ENCODE results near the gene SNX9.

Gene SNX9

GRCh38 chr6:157904999-157905398, 82.0 kb downstream of the SNX9 start:
- Histone ChIP-seq H3K4me1 (no peaks in the 10 kb centered on the region), H3K4me2 (no peak overlapping the region), H3K27me3 (no peaks in the 10 kb centered on the region), H4K20me1 (peaks cover 0 to 54% (median 0%) of the 10 kb centered on the region in 11 experiments; a peak in 2 of 22 replicates), H3K36me3 (peaks cover 0 to 91% (median 0%) of the 10 kb centered on the region in 11 experiments; a peak in 4 of 22 replicates), H3K27ac (no peak overlapping the region), H3K9ac (no peak overlapping the region), H3K9me3 (replicated peaks in 1 of 11) (peaks cover 0 to 16% (median 0%) of the 10 kb centered on the region in 11 experiments; a peak in 4 of 22 replicates), H3K4me3 (no peak overlapping the region)
- no peak for TF ChIP-seq Cebpa-rat (IDR thresholded peaks at IDR 0.05)

GRCh38 chr6:157905590-157906342, 82.7 kb downstream of the SNX9 start:
- H3K36me3 ChIP-seq, result peaks cover 0 to 96% (median 0%) of the 10 kb centered on the region in 11 experiments; a peak in 4 of 22 replicates
- H4K20me1 ChIP-seq, result peaks cover 0 to 48% (median 0%) of the 10 kb centered on the region in 11 experiments; a peak in 2 of 22 replicates
- no peak overlapping the region for H3K27ac ChIP-seq
- H3K4me2 ChIP-seq, result no peak overlapping the region
- H3K4me1 ChIP-seq, result no peaks in the 10 kb centered on the region
- H3K9me3 ChIP-seq (replicated peaks in 1 of 11), result peaks cover 0 to 20% (median 0%) of the 10 kb centered on the region in 11 experiments; a peak in 4 of 22 replicates
- H3K4me3 ChIP-seq, result no peak overlapping the region
- H3K27me3 ChIP-seq, result no peaks in the 10 kb centered on the region
- no peak overlapping the region for H3K9ac ChIP-seq
- TF ChIP-seq Cebpa-rat (IDR thresholded peaks at IDR 0.05), result no peak

- TF ChIP-seq Cebpa-rat (IDR thresholded peaks at IDR 0.05), result no peak
- Histone ChIP-seq H3K9me3 (replicated peaks in 1 of 11) (peaks cover 0 to 20% (median 0%) of the 10 kb centered on the region in 11 experiments; a peak in 4 of 22 replicates), H3K9ac (no peak overlapping the region), H3K36me3 (peaks cover 0 to 96% (median 0%) of the 10 kb centered on the region in 11 experiments; a peak in 4 of 22 replicates), H3K27me3 (no peaks in the 10 kb centered on the region), H3K4me3 (no peak overlapping the region), H3K27ac (no peak overlapping the region), H4K20me1 (peaks cover 0 to 39% (median 0%) of the 10 kb centered on the region in 11 experiments; a peak in 2 of 22 replicates), H3K4me1 (no peaks in the 10 kb centered on the region), H3K4me2 (no peak overlapping the region)
Observed at GRCh38 chr6:157906537-157907061, 83.6 kb downstream of the SNX9 start.

- Histone ChIP-seq H3K27ac (no peak overlapping the region), H3K4me3 (no peak overlapping the region), H3K4me1 (no peaks in the 10 kb centered on the region), H4K20me1 (peaks cover 0 to 35% (median 0%) of the 10 kb centered on the region in 11 experiments; a peak in 2 of 22 replicates), H3K9ac (no peak overlapping the region), H3K9me3 (replicated peaks in 1 of 11) (peaks cover 0 to 20% (median 0%) of the 10 kb centered on the region in 11 experiments; a peak in 4 of 22 replicates), H3K27me3 (no peaks in the 10 kb centered on the region), H3K36me3 (peaks cover 0 to 91% (median 0%) of the 10 kb centered on the region in 11 experiments; a peak in 4 of 22 replicates), H3K4me2 (no peak overlapping the region)
- TF ChIP-seq Cebpa-rat (IDR thresholded peaks at IDR 0.05), result no peak
Observed at GRCh38 chr6:157907651-157908050, 84.6 kb downstream of the SNX9 start.

- Histone ChIP-seq H3K27me3 (no peaks in the 10 kb centered on the region), H3K4me2 (no peak overlapping the region), H3K27ac (no peak overlapping the region), H3K4me1 (no peaks in the 10 kb centered on the region), H3K9me3 (replicated peaks in 1 of 11) (peaks cover 0 to 20% (median 0%) of the 10 kb centered on the region in 11 experiments; a peak in 4 of 22 replicates), H3K9ac (no peak overlapping the region), H3K36me3 (peaks cover 0 to 89% (median 0%) of the 10 kb centered on the region in 11 experiments; a peak in 4 of 22 replicates), H4K20me1 (peaks cover 0 to 42% (median 0%) of the 10 kb centered on the region in 11 experiments; a peak in 2 of 22 replicates), H3K4me3 (no peak overlapping the region)
- TF ChIP-seq Cebpa-rat (IDR thresholded peaks at IDR 0.05), result no peak
Observed at GRCh38 chr6:157908369-157909281, 85.6 kb downstream of the SNX9 start.

GRCh38 chr6:157909282-157909664, 86.2 kb downstream of the SNX9 start:
- no peak overlapping the region for H3K4me3 ChIP-seq
- no peaks in the 10 kb centered on the region for H3K4me1 ChIP-seq
- H3K9me3 ChIP-seq (replicated peaks in 1 of 11), result peaks cover 0 to 20% (median 0%) of the 10 kb centered on the region in 11 experiments; a peak in 4 of 22 replicates
- H4K20me1 ChIP-seq, result peaks cover 0 to 39% (median 0%) of the 10 kb centered on the region in 11 experiments; a peak in 3 of 22 replicates
- no peak overlapping the region for H3K27ac ChIP-seq
- no peak for TF ChIP-seq Cebpa-rat (IDR thresholded peaks at IDR 0.05)
- no peak overlapping the region for H3K9ac ChIP-seq
- H3K36me3 ChIP-seq, result peaks cover 0 to 89% (median 0%) of the 10 kb centered on the region in 11 experiments; a peak in 4 of 22 replicates
- no peak overlapping the region for H3K4me2 ChIP-seq
- no peaks in the 10 kb centered on the region for H3K27me3 ChIP-seq

GRCh38 chr6:157911278-157911677, 88.2 kb downstream of the SNX9 start:
- TF ChIP-seq Cebpa-rat (IDR thresholded peaks at IDR 0.05), result no peak
- Histone ChIP-seq H3K27ac (no peak overlapping the region), H3K27me3 (no peaks in the 10 kb centered on the region), H3K9ac (no peak overlapping the region), H3K4me1 (no peaks in the 10 kb centered on the region), H3K36me3 (peaks cover 0 to 89% (median 0%) of the 10 kb centered on the region in 11 experiments; a peak in 4 of 22 replicates), H3K4me2 (no peak overlapping the region), H4K20me1 (peaks cover 0 to 33% (median 0%) of the 10 kb centered on the region in 11 experiments; a peak in 3 of 22 replicates), H3K9me3 (replicated peaks in 1 of 11) (peaks cover 0 to 20% (median 0%) of the 10 kb centered on the region in 11 experiments; a peak in 4 of 22 replicates), H3K4me3 (no peak overlapping the region)

- Histone ChIP-seq H3K9ac (no peak overlapping the region), H3K4me1 (no peaks in the 10 kb centered on the region), H3K9me3 (replicated peaks in 1 of 11) (peaks cover 0 to 23% (median 0%) of the 10 kb centered on the region in 11 experiments; a peak in 4 of 22 replicates), H4K20me1 (peaks cover 0 to 28% (median 0%) of the 10 kb centered on the region in 11 experiments; a peak in 3 of 22 replicates), H3K36me3 (peaks cover 0 to 89% (median 0%) of the 10 kb centered on the region in 11 experiments; a peak in 4 of 22 replicates), H3K4me2 (no peak overlapping the region), H3K4me3 (no peak overlapping the region), H3K27ac (no peak overlapping the region), H3K27me3 (no peaks in the 10 kb centered on the region)
- no peak for TF ChIP-seq Cebpa-rat (IDR thresholded peaks at IDR 0.05)
Observed at GRCh38 chr6:157911786-157912185, 88.7 kb downstream of the SNX9 start.
